ENCODE results near the gene HSPA1A. TPM values are rescaled to one million over a fixed set of nuclear protein-coding genes. Genes with fewer than 3 reads are reported as not detected.
"Not testable (repeated sequence)": the region's sequence is repeated elsewhere in the genome, so short reads cannot be mapped to it uniquely, and the experiment has no call there.

Gene HSPA1A
- polyA plus RNA-seq, 1 experiment, result 98.6 TPM

DNA sequence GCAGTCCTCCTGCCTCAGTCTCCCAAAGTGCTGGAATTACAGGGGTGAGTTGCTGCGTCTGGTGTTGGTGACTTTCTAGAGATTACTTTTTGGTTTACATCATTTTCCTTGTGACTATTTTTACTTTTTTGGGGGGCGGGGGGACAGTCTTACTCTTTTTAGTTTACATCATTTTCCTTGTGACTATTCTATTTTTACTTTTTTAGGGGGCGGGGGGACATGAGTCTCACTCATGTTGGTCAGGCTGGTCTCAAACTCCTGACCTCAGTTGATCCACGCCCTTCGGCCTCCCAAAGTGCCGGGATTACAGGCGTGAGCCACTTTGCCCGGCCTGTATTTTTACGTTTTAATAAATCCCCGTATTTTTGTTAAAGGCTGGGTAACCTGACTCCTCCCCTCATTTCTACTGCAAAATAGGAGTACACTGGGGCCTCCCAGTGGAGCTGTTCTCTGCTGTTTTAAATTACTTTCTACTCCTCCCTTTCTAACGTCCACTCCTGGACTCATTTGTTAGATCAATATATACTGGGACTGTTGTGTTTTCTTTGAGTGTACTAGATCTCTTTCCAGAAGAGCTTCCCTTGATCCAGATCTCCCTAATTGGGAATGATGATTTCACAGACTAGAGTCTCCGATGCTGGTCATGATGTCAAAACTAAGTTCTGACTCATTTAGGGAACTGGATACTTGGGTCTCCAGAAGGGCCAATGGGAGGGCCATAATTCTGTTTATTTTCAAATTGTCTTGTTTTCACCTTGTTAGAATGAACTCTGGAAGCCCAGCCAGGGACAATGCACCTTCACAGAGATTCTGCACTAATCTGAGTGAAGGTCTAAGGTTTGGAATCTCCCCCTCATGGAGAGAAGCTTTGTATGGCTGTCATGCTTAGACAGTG, 21.4 kb downstream of the HSPA1A start:
- Histone ChIP-seq H3K4me3 (ENCODE audit: low read depth, low read length) (peak overlapping the region; percentile 98), H3K36me3 (ENCODE audit: control insufficient read depth, insufficient read depth, low read length) (peaks cover 13% of the 10 kb centered on the region), H3K27me3 (ENCODE audit: control insufficient read depth, insufficient read depth, low read length) (no peaks in the 10 kb centered on the region)
- CTCF ChIA-PET, result interaction anchor here (1.0 kb wide), 1 partner anchor 30 kb away, joined by 3 read pairs; the partner anchor contains the start of gene LSM2
- no peak for DNase-seq (ENCODE audit: low read depth)
- TF ChIP-seq, protein P1, sequence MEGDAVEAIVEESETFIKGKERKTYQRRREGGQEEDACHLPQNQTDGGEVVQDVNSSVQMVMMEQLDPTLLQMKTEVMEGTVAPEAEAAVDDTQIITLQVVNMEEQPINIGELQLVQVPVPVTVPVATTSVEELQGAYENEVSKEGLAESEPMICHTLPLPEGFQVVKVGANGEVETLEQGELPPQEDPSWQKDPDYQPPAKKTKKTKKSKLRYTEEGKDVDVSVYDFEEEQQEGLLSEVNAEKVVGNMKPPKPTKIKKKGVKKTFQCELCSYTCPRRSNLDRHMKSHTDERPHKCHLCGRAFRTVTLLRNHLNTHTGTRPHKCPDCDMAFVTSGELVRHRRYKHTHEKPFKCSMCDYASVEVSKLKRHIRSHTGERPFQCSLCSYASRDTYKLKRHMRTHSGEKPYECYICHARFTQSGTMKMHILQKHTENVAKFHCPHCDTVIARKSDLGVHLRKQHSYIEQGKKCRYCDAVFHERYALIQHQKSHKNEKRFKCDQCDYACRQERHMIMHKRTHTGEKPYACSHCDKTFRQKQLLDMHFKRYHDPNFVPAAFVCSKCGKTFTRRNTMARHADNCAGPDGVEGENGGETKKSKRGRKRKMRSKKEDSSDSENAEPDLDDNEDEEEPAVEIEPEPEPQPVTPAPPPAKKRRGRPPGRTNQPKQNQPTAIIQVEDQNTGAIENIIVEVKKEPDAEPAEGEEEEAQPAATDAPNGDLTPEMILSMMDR (IDR thresholded peaks at IDR 0.05; ENCODE audit: insufficient read depth, low read depth, low read length), result peak; percentile 35
- POLR2A ChIA-PET, result interaction anchor here (0.6 to 0.8 kb wide), 3 partner anchors 10 to 37 kb away, joined by 3 to 5 read pairs (median 3); partner anchors contain the start of genes HSPA1A and HSPA1L

DNA sequence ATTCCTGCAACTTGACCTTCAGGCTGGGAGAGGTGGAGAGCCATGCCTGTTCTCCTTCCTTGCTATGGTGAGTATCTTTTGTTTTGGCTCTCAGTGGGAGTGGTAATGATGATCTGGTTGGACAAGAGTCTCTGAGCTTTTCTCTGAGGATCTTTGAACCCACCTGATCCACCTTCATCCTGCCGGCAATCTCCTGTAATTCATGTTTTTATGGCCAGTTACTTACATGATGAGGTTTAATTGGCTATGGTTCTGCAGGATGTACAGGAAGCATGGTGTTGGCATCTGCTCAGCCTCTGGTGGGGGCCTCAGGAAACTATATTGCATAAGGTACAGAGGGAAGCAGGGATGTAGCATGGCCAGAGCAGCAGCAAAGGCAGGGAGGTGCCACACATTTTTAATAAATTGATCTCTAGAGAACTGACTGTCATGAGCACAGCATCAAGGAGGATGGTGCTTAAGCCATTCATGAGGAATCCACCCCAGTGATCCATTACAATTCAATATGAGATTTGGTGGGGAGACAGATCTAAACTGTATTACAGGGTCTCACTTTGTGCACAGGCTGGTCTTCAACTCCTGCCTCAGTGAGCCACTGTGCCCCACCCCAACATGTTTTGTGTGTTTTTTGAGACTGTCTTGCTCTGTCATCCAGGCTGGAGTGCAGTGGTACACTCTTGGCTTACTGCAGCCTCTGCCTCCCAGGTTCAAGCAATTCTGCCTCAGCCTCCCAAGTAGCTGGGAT, 22.2 kb downstream of the HSPA1A start:
- Histone ChIP-seq H3K4me3 (ENCODE audit: low read depth, low read length) (peak overlapping the region; percentile 98), H3K27me3 (ENCODE audit: control insufficient read depth, insufficient read depth, low read length) (no peaks in the 10 kb centered on the region), H3K36me3 (ENCODE audit: control insufficient read depth, insufficient read depth, low read length) (peaks cover 13% of the 10 kb centered on the region)
- DNase-seq (ENCODE audit: low read depth), result no peak
- ChIA-PET POLR2A (interaction anchor here (0.6 to 0.8 kb wide), 3 partner anchors 10 to 36 kb away, joined by 3 to 5 read pairs (median 3); partner anchors contain the start of genes HSPA1A and HSPA1L), CTCF (interaction anchor here (0.6 to 1.3 kb wide), 3 partner anchors 7 to 862 kb away, joined by 3 to 4 read pairs (median 4); no protein-coding TSS in a partner anchor)
- TF ChIP-seq, protein P1 (IDR thresholded peaks at IDR 0.05; ENCODE audit: insufficient read depth, low read depth, low read length), result no peak

DNA sequence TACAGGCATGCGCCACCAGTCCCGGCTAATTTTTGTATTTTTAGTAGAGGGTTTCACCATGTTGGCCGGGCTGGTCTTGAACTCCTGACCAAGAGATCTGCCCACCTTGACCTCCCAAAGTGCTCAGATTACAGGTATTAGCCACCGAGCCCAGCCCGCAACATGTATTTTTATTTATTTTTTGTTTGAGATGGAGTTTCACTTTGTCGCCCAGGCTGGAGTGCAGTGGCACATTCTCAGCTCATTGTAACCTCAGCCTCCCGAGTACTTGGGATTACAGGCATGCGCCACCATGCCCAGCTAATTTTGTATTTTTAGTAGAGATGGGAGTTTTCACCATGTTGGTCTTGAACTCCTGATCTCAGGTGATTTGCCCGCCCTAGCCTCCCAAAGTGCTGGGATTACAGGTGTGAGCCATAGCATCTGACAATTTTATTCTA, 22.8 kb downstream of the HSPA1A start:
- peaks cover 13% of the 10 kb centered on the region for H3K36me3 ChIP-seq (ENCODE audit: control insufficient read depth, insufficient read depth, low read length)
- H3K4me3 ChIP-seq (ENCODE audit: low read depth, low read length), result peak overlapping the region; percentile 5; the same call in 1 of the 2 replicates
- DNase-seq (ENCODE audit: low read depth); H3K27me3 ChIP-seq (ENCODE audit: control insufficient read depth, insufficient read depth, low read length); POLR2A ChIA-PET: not testable (repeated sequence)
- CTCF ChIA-PET, result interaction anchor here (0.6 to 1.3 kb wide), 6 partner anchors 8 to 861 kb away, joined by 3 to 6 read pairs (median 4); no protein-coding TSS in a partner anchor

DNA sequence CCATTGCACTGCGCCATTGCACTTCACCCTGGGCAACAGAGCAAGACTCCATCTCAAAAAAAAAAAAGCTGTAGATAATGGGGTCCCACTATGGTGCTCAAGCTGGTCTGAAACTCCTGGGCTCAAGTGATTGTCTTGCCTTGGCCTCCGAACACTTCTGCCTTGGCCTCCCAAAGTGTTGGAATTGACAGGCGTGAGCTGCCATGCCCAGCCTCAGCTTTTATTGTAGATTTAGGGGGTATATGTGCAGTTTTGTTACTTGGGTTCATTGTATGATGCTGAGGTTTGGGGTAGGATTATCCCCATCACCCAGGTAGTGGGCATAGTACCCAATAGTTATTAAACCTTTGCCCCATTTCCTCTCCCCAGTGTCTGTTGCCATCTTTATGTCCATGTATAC, 23.6 kb downstream of the HSPA1A start:
- no peak for DNase-seq (ENCODE audit: low read depth)
- CTCF ChIA-PET, result interaction anchor here (0.8 to 1.3 kb wide), 4 partner anchors 9 to 113 kb away, joined by 3 to 6 read pairs (median 4); no protein-coding TSS in a partner anchor

DNA sequence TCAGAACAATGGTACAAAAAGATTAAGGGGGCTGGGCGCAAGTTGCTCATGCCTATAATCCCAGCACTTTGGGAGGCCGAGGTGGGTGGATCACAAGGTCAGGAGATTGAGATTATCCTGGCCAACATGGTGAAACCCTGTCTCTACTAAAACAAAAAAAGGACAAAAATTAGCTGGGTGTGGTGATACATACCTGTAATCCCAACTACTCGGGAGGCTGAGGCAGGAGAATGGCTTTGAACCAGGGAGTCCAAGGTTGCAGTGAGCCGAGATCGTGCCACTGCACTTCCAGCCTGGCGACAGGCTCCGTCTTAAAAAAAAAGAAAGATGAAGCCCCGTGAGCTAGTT, 24.4 kb downstream of the HSPA1A start:
- CTCF ChIA-PET, result interaction anchor here (0.6 to 0.8 kb wide), 4 partner anchors 26 to 120 kb away, joined by 3 read pairs; partner anchors contain the start of gene DDAH2
- POLR2A ChIA-PET; DNase-seq (ENCODE audit: low read depth); H3K27me3 ChIP-seq (ENCODE audit: control insufficient read depth, insufficient read depth, low read length); H3K4me3 ChIP-seq (ENCODE audit: low read depth, low read length): not testable (repeated sequence)
- peaks cover 13% of the 10 kb centered on the region for H3K36me3 ChIP-seq (ENCODE audit: control insufficient read depth, insufficient read depth, low read length)

More for the DNA sequence above, 23.6 kb downstream of the HSPA1A start:
- POLR2A ChIA-PET, result interaction anchor here (0.6 kb wide), 1 partner anchor 24 kb away, joined by 3 read pairs; the partner anchor contains the start of gene NEU1
- TF ChIP-seq, protein P1 (IDR thresholded peaks at IDR 0.05; ENCODE audit: insufficient read depth, low read depth, low read length), result no peak
- H3K36me3 ChIP-seq (ENCODE audit: control insufficient read depth, insufficient read depth, low read length), result peaks cover 13% of the 10 kb centered on the region
- H3K27me3 ChIP-seq (ENCODE audit: control insufficient read depth, insufficient read depth, low read length), result no peaks in the 10 kb centered on the region
- no peak overlapping the region for H3K4me3 ChIP-seq (ENCODE audit: low read depth, low read length)
